Measurements from ENCODE around the gene PRICKLE2. TPM values are rescaled to one million over a fixed set of nuclear protein-coding genes. Genes with fewer than 3 reads are reported as not detected.

Gene PRICKLE2
- total RNA-seq, 1 donor from 2014 or later, result 5.3 TPM

DNA sequence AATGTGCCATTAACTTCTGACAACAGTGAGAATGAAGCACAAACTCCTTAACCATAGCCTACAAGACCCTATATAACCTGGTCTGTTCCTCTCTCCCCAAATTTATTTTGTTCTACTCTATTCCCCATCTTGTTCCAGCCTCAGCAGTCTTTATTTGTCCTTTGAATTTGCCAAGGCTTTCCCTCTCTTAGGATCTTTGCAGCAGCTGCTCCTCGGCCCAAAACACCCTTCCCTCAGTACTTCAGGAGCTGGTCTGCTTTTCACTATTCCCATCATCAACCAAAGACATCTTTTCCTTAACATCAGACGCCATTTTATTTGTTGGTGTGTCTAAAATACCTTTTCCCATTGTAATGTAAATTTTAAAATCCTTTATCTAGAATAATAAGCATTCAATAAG lies 10.2 kb downstream of the PRICKLE2 start:
- no peak for DNase-seq (ENCODE audit: low spot score)
- peaks cover 20% of the 10 kb centered on the region for H3K4me1 Mint-ChIP-seq (ENCODE audit: unreplicated experiment)
- H3K27me3 Mint-ChIP-seq (ENCODE audit: unreplicated experiment), result no peaks in the 10 kb centered on the region
- no peak for TF ChIP-seq CTCF (IDR thresholded peaks at IDR 0.05; ENCODE audit: unreplicated experiment)
- H3K4me3 Mint-ChIP-seq (ENCODE audit: unreplicated experiment), result no peak overlapping the region
- no peaks in the 10 kb centered on the region for H3K36me3 Mint-ChIP-seq (ENCODE audit: low read depth, unreplicated experiment)
- H3K27ac Mint-ChIP-seq (ENCODE audit: unreplicated experiment), result no peak overlapping the region
- no peaks in the 10 kb centered on the region for H3K9me3 Mint-ChIP-seq (ENCODE audit: unreplicated experiment)

GRCh38 chr3:64214381-64215018 lies 10.8 kb downstream of the PRICKLE2 start:
- Mint-ChIP-seq H3K27me3 (ENCODE audit: unreplicated experiment) (no peaks in the 10 kb centered on the region), H3K9me3 (ENCODE audit: unreplicated experiment) (no peaks in the 10 kb centered on the region), H3K27ac (ENCODE audit: unreplicated experiment) (peak overlapping the region; percentile 20), H3K36me3 (ENCODE audit: low read depth, unreplicated experiment) (no peaks in the 10 kb centered on the region), H3K4me3 (ENCODE audit: unreplicated experiment) (no peak overlapping the region), H3K4me1 (ENCODE audit: unreplicated experiment) (peaks cover 21% of the 10 kb centered on the region)
- no peak for DNase-seq (ENCODE audit: low spot score)
- no peak for TF ChIP-seq CTCF (IDR thresholded peaks at IDR 0.05; ENCODE audit: unreplicated experiment)

GRCh38 chr3:64213962-64214379 lies 11.3 kb downstream of the PRICKLE2 start:
- no peak overlapping the region for H3K4me3 Mint-ChIP-seq (ENCODE audit: unreplicated experiment)
- H3K27me3 Mint-ChIP-seq (ENCODE audit: unreplicated experiment), result no peaks in the 10 kb centered on the region
- peak overlapping the region; percentile 20 for H3K27ac Mint-ChIP-seq (ENCODE audit: unreplicated experiment)
- peaks cover 21% of the 10 kb centered on the region for H3K4me1 Mint-ChIP-seq (ENCODE audit: unreplicated experiment)
- H3K36me3 Mint-ChIP-seq (ENCODE audit: low read depth, unreplicated experiment), result no peaks in the 10 kb centered on the region
- no peak for DNase-seq (ENCODE audit: low spot score)
- no peaks in the 10 kb centered on the region for H3K9me3 Mint-ChIP-seq (ENCODE audit: unreplicated experiment)
- TF ChIP-seq CTCF (IDR thresholded peaks at IDR 0.05; ENCODE audit: unreplicated experiment), result no peak

GRCh38 chr3:64213224-64213878 lies 11.9 kb downstream of the PRICKLE2 start:
- no peak for DNase-seq (ENCODE audit: low spot score)
- Mint-ChIP-seq H3K4me1 (ENCODE audit: unreplicated experiment) (peaks cover 21% of the 10 kb centered on the region), H3K27ac (ENCODE audit: unreplicated experiment) (no peak overlapping the region), H3K27me3 (ENCODE audit: unreplicated experiment) (no peaks in the 10 kb centered on the region), H3K4me3 (ENCODE audit: unreplicated experiment) (no peak overlapping the region), H3K9me3 (ENCODE audit: unreplicated experiment) (no peaks in the 10 kb centered on the region), H3K36me3 (ENCODE audit: low read depth, unreplicated experiment) (no peaks in the 10 kb centered on the region)
- TF ChIP-seq CTCF (IDR thresholded peaks at IDR 0.05; ENCODE audit: unreplicated experiment), result no peak
